ENCODE results near the gene HRCT1.

The HRCT1 gene

DNA sequence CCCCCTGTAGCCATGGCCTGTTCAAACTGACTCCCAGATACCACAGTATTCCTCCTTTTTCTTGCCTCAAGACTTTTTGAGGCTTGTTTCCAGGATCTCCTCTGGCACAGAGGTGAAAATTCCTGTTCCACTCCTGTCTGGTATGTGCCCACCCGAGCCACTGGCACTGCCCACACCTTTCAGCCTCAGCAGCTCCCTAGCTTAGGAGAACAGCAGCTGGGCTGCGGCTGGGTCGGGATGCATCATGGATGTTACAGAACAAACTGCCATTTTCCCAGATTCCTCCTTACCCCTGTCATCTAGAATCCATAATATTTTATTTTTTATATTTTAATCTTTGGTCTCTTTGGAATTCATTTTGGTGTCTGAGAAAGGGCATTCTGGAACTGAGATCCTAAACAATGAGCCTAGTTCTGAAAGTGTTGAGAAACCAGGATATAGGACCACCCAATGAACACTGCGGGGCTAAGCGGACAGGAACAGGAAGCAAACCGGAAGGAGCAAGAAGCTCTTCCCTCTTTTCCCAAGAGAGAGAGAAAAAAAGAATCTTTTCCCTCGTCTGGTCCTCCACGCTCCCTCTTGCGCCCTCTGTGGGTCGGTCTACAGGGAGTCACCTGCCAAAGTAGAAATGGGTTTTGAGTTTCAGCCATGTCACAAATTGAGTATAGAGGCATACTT lies 39.5 kb downstream of the HRCT1 start:
- peak; percentile 87 for DNase-seq

DNA sequence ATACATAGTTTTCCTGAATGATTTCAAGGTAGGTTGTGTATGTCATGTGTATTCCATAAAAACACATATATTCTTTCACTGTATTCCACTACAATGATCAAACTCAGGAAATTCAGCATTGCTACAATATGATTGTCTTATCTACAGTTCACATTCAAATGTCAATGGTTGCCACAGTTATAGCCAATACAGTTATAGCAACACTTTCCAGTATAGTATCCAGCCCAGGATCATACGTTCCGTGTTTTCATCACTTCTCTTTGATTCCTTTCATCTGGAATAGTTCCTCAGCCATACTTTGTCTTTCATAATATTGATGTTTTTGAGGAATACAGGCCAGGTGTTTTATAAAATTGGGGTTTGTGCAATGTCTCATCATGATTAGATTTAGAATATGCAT lies 42.4 kb downstream of the HRCT1 start:
- DNase-seq: no peak

DNA sequence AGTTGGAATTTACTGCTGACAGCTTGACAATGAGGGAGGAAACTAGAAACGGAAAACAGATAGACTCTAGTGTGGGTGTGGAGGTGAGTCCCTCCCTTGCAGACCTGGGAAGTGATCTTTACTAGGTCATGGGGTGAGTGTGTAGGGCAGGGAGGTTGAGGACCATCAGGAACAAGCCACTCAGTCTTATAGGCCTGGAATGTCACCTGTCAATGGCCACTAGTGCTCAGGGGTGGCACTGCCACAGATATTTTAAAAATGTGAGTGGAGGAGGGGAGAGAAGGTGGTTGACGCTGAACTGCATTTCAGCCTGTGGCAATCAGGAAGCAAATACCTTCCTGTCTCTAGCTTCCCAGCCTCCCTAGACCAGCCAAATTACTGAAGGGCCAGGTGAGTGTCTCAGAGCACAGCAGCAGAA lies 42.9 kb downstream of the HRCT1 start:
- no peak for DNase-seq

DNA sequence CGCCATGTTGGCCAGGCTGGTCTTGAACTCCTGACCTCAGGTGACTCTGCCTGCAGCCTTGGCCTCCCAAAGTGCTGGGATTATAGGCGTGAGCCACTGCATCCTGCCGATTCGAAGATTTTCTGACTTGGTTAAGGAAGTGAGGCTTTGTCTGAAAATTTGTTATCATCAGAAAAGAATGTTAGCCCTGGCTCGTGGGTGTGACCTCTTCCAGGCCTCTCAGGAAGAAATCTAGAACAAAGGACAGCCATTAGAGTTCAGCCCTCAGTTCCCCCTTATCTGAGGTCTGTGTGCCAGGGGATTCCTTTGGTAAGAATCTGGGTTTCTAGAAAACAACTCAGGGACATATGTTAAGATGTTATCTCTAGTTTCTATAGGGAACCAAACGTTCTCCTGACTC lies 45.7 kb downstream of the HRCT1 start:
- no peak for DNase-seq

DNA sequence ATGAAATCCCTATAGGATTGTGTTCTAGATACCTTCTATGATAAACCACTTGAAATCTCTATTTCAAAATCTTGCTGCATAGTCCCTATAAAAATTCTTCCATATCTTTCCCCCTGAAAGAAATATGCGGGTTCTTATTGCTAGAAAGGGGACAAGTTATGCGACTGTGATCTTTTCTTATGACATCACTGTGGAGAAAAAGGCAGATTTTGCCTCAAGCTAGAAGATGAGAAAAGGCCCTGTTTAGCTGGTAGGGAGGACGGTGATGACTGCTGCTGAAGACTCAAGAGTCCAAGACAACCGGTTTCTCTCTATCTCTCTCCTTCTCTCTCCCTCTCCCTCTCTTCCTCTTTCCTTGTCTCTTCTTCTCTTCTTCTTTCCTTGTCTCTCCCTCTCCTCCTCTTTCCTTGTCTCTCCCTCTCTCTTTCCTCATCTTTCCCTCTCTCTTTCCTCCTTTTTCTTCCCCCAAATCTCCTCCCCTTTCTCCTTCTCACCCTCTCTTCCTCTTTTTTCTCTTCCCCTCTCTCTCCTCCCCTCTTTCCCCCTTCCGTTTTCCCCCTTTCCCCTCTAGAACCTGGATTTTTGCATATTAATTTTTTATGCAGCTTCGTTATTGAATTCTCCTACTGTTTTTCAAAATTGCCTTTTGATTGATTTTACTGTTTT lies 46.7 kb downstream of the HRCT1 start:
- no peak for DNase-seq

DNA sequence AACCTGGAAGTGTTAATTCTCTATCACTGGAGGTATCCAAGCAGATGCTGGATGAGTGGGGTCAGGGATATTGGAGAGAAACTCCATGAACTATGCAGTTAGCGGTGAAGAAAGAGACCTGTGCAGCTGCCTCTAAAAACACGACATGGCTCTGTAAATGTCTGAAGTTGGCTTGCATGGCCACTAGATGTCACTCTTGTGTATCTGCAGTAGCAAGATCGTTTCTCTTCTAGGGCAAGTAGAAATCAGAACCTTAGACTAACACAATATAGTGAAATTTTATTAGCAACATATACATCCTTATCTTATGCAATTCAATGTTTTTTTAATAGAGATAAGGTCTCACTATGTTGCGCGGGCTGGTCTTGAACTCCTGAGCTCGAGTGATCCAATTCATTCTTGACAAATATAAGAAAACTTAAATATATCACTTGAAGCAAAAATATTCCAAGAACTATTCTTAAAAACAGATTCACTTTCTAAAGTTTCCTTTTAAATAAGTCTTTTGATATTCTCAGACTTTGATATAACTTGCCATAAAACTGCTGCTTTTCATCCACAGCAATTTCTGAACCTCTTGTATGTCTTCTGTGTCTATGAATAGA lies 49.0 kb downstream of the HRCT1 start:
- DNase-seq: peak; percentile 72

DNA sequence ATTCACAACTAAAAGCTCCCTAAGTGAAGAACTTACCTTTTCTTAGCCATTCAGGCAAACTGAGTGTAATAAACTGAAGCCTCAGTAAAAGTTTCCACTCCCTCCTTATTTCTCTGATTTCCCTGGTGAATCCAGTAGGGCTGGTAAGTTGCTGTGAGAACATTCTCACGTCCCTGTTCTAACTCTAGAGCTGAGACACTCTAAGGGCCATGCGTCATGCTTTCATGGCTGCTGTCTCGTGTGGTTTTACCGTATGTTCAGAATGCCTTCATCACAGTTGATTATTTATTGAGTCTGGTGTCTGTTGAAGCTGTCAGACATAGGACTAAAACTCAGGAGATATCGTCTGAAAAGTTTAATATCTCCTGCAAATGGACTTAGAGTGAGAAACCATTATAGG lies 50.6 kb downstream of the HRCT1 start:
- DNase-seq: no peak

Measured in activated effector memory CD4-positive, alpha-beta T cell treated with anti-CD3 and anti-CD28 coated beads, Interleukin-2, amount 50 U/mL, for 16 hours (primary cell).